NCI-H2227 (cell line): ENCODE measurements around the gene IPCEF1.

ENCODE experiments used
- DNase-seq: peaks from one replicate; lab custom pipeline; 2025; ENCODE audit not compliant: unreplicated experiment; lab: John Stamatoyannopoulos, UW

The IPCEF1 gene

DNA sequence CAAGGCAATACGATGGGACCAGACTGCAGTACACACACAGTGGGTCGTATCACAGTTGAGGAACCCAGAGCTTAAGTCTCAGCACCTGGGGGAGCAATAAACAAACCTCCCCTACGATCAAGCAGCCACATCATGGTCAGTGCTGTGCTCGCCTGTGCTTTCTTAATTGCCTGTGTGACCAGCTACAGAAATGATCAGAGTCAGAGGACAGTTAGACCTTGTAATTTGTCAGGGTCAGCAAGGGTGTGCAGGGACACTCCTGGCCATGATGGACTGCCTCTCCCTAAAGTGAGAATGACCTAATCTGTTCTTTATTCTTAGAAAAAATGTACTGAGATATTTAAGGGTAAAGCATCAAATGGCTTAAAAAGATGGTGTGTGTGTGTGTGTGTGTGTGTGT, 239.1 kb downstream of the IPCEF1 start:
- no peak for DNase-seq

- DNase-seq = no peak
Measured at GRCh38 chr6:154113392-154113791, 243.2 kb downstream of the IPCEF1 start.

DNA sequence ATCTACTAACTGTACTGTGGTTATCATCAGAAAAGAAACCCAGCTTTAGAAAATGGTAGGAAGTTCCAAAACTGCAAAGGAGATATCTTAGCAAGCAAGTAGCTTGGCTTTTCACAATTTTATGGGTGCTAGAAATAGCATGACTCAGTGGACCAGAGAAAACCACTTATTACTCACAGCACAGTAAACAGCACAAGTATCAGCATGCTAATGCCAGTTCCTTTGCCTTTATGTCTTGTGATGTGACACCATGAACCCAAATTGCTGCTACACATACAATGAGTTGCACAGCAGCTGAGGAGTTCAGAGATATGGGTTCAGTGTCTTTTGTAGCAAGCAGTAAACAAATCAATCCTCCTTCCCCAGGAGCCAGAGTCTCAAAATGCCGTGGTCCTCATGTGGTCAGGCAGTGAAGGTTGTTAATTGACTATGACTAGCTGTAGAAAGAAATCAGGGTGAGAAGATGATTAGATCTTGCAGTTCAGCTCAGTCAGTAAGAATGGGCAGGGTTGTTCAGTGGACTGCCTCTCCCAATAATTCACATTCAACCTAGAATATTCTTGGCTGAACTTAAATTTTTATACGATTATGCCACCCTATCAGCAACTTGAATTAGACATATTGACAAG, 244.3 kb downstream of the IPCEF1 start:
- no peak for DNase-seq

- no peak for DNase-seq
Measured at GRCh38 chr6:154111025-154111424, 245.6 kb downstream of the IPCEF1 start.

- DNase-seq = no peak
Measured at GRCh38 chr6:154106251-154106650, 250.4 kb downstream of the IPCEF1 start.
